Activated T-helper 2 cell treated with anti-CD3 and anti-CD28 coated beads, Interferon-gamma antibody, Interleukin-2, Interleukin-4, amounts not matched to agents 10 μg/mL and 5 μg/mL and 100 μg/mL, durations not matched to agents 14 hours and 24 hours and 36 hours (primary cell): Measurements from ENCODE around the gene PVALB. TPM values are rescaled to one million over a fixed set of nuclear protein-coding genes. Genes with fewer than 3 reads are reported as not detected.
A peak's percentile ranks its signal among the peaks of the same experiment; 100 is the strongest.

Experiments used
- DNase-seq: peaks from one replicate; pipeline ENCODE4 v3.0.0; 2021; ENCODE audit warnings: low spot score
- H3K27ac Mint-ChIP-seq: one replicate; pipeline ENCODE4 v1.8.0; 2021; ENCODE audit warnings: mixed read lengths
- H3K27me3 Mint-ChIP-seq: one replicate; pipeline ENCODE4 v1.8.0; 2021; ENCODE audit warnings: low read depth, mixed read lengths
- H3K36me3 Mint-ChIP-seq: one replicate; pipeline ENCODE4 v1.8.0; 2021; ENCODE audit warnings: low read depth, mixed read lengths
- H3K4me1 Mint-ChIP-seq: one replicate; pipeline ENCODE4 v1.8.0; 2021; ENCODE audit warnings: low read depth, mixed read lengths
- H3K4me3 Mint-ChIP-seq: one replicate; pipeline ENCODE4 v1.8.0; 2021; ENCODE audit warnings: low read depth, mild to moderate bottlenecking, moderate library complexity, mixed read lengths
- H3K9me3 Mint-ChIP-seq: one replicate; pipeline ENCODE4 v1.8.0; 2021; ENCODE audit warnings: mixed read lengths
- intact Hi-C: fragments of 100-400 bp; cut with micrococcal nuclease; formaldehyde crosslinking; loops from one replicate; pipeline ENCODE4 v1.15.1; 2023
- total RNA-seq: library from RNA; stranded (reverse); gene quantifications from 2 replicates; pipeline ENCODE4 v1.2.3, GENCODE V29; 2022

The PVALB gene
- total RNA-seq, 1 donor from 2014 or later, result not detected

DNA sequence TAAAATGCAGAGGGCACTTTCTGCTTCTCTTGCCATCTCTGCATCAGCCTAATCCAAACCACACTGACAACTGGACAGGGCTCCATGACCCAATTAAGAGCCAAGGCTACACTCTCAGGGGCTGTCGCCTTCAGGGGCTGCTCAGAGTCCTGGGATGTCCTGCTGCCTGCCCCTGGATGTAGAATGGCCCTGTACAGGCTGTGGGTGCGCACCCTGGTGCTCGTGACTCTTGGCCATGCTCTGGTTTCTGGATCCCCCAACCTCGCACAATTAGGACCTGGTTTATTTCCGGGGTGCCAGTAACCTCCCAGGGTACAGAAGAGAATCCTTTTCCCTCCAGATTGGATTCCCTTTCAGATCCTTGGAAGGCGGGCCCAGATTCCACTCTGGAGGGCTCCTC lies 52.2 kb downstream of the PVALB start:
- no peak overlapping the region for H3K4me3 Mint-ChIP-seq
- DNase-seq, result no peak
- H3K27ac Mint-ChIP-seq, result no peak overlapping the region
- no peaks in the 10 kb centered on the region for H3K27me3 Mint-ChIP-seq
- H3K36me3 Mint-ChIP-seq, result peaks cover 2% of the 10 kb centered on the region
- H3K9me3 Mint-ChIP-seq, result no peaks in the 10 kb centered on the region
- intact Hi-C loops, result no loop called here
- no peaks in the 10 kb centered on the region for H3K4me1 Mint-ChIP-seq

- Mint-ChIP-seq H3K4me3 (no peak overlapping the region), H3K9me3 (no peaks in the 10 kb centered on the region), H3K36me3 (peaks cover 2% of the 10 kb centered on the region)
These were observed 52.8 kb downstream of the PVALB start for GRCh38 chr22:36764060-36764459.

DNA sequence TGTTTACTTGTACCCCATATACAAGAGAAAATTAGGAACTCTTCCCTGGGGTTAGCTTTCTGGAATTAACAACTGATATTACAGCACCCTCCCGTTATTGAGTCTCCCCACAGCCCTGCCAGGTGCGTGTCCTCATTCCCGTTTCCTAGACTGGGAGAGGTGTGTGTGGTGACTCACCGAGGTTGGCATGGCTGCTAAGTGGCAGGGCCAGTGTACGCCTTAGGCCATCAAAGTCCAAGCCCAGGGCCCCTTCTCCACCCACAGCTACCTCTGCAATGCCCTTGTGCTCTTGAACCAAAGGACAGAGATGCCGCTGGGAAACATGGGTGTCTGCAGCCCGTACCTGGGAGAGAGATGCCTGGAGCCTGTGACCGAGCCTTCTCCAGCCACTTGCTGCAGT lies 53.3 kb downstream of the PVALB start:
- Mint-ChIP-seq H3K4me1 (no peaks in the 10 kb centered on the region), H3K27ac (no peak overlapping the region), H3K9me3 (no peaks in the 10 kb centered on the region), H3K4me3 (no peak overlapping the region), H3K36me3 (peaks cover 2% of the 10 kb centered on the region), H3K27me3 (no peaks in the 10 kb centered on the region)
- DNase-seq, result no peak
- intact Hi-C loops, result no loop called here

More at GRCh38 chr22:36764060-36764459, 52.8 kb downstream of the PVALB start:
- Mint-ChIP-seq H3K4me1 (no peaks in the 10 kb centered on the region), H3K27ac (no peak overlapping the region), H3K27me3 (no peaks in the 10 kb centered on the region)
- intact Hi-C loops, result no loop called here
- DNase-seq, result no peak

DNA sequence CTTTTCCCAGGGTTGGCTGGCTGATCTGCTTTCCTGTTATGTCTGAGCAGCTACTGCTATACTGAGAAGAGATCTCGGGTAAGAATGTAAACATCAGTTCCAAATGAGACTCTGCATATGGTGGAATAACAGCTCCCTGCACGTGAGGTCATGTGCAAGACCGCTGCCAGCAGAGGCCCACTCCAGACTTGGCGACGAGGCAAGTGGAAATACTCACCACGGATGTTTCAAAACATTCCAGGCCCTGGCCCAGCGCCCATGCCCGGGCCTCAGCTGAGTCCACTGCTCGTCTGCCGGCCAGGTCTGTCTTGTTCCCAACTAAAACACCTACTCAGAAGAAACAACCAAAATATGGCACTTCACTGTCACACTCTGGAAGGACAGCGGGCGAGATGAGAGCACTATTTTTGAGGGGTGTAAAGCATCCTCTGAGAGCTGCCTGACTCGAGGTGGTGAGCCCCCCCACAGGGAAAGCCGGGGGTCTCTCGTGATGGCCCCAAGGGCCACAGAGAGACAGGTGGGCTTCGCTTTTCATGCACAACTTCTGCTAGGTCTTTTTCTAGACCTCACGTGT lies 54.1 kb downstream of the PVALB start:
- H3K9me3 Mint-ChIP-seq, result no peaks in the 10 kb centered on the region
- no peaks in the 10 kb centered on the region for H3K4me1 Mint-ChIP-seq
- no peak for DNase-seq
- H3K27ac Mint-ChIP-seq, result no peak overlapping the region
- H3K27me3 Mint-ChIP-seq, result no peaks in the 10 kb centered on the region
- intact Hi-C loops, result no loop called here
- peaks cover 2% of the 10 kb centered on the region for H3K36me3 Mint-ChIP-seq
- no peak overlapping the region for H3K4me3 Mint-ChIP-seq

- Mint-ChIP-seq H3K4me3 (no peak overlapping the region), H3K27me3 (no peaks in the 10 kb centered on the region)
These were observed 55.1 kb downstream of the PVALB start for GRCh38 chr22:36761553-36762240.

DNA sequence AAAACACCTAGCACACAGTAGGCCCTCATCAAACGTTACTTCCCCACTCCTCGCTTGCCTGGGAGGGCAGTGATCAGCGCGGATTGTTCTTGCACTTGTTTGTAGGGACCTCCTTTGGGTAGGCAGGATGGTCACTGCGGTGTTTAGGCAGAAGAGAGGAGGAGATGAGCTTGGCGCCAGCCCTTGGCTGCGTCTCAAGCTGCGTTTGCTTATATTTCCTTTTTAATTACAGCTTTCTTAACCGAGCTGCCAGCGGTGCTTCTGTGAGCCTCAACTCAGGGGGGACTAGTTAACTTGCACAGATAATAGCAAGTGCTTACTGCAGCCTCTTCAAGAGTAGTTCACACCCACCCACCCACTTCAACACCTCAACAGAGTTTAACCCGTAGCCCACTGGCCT lies 56.0 kb downstream of the PVALB start:
- H3K4me3 Mint-ChIP-seq, result no peak overlapping the region
- no peak overlapping the region for H3K27ac Mint-ChIP-seq
- no peaks in the 10 kb centered on the region for H3K4me1 Mint-ChIP-seq

More at GRCh38 chr22:36761553-36762240, 55.1 kb downstream of the PVALB start:
- Mint-ChIP-seq H3K27ac (no peak overlapping the region), H3K4me1 (no peaks in the 10 kb centered on the region), H3K9me3 (no peaks in the 10 kb centered on the region), H3K36me3 (no peaks in the 10 kb centered on the region)
- no peak for DNase-seq
- intact Hi-C loops, result no loop called here

GRCh38 chr22:36759481-36760159 lies 57.2 kb downstream of the PVALB start:
- Mint-ChIP-seq H3K27ac (no peak overlapping the region), H3K9me3 (no peaks in the 10 kb centered on the region), H3K36me3 (no peaks in the 10 kb centered on the region), H3K27me3 (peaks cover 2% of the 10 kb centered on the region), H3K4me1 (no peaks in the 10 kb centered on the region), H3K4me3 (no peak overlapping the region)
- DNase-seq, result no peak
- intact Hi-C loops, result no loop called here

More for the DNA sequence above, 56.0 kb downstream of the PVALB start:
- intact Hi-C loops, result no loop called here
- no peaks in the 10 kb centered on the region for H3K36me3 Mint-ChIP-seq
- H3K27me3 Mint-ChIP-seq, result no peaks in the 10 kb centered on the region
- no peak for DNase-seq
- H3K9me3 Mint-ChIP-seq, result no peaks in the 10 kb centered on the region

DNA sequence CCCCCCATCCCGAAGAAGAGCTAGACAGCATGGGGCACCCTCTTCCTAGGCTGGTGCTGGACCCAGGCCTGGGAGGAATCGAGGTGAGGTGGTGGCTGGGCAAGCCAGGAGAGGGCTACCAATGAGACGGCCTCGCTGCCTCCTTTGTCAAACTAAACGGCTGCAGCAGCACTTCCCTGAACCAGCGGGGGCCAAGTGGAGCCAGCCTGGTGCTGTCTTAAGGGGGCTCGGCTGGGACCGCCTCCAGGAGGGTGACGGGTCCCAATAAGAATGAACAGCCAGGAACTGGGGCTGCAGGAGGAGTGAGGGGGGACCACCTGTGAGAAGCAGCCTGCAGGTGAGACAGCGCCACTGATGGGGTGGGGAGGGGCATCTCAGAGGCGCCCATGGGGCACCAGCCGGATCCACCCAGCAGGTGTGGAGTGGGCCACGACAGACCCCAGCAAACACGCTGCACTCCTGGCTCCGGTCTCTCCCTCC lies 58.0 kb downstream of the PVALB start:
- no peaks in the 10 kb centered on the region for H3K4me1 Mint-ChIP-seq
- H3K9me3 Mint-ChIP-seq, result no peaks in the 10 kb centered on the region
- no peak overlapping the region for H3K27ac Mint-ChIP-seq
- no peak for DNase-seq
- H3K36me3 Mint-ChIP-seq, result no peaks in the 10 kb centered on the region
- intact Hi-C loops, result no loop called here
- peaks cover 2% of the 10 kb centered on the region for H3K27me3 Mint-ChIP-seq
- H3K4me3 Mint-ChIP-seq, result no peak overlapping the region

DNA sequence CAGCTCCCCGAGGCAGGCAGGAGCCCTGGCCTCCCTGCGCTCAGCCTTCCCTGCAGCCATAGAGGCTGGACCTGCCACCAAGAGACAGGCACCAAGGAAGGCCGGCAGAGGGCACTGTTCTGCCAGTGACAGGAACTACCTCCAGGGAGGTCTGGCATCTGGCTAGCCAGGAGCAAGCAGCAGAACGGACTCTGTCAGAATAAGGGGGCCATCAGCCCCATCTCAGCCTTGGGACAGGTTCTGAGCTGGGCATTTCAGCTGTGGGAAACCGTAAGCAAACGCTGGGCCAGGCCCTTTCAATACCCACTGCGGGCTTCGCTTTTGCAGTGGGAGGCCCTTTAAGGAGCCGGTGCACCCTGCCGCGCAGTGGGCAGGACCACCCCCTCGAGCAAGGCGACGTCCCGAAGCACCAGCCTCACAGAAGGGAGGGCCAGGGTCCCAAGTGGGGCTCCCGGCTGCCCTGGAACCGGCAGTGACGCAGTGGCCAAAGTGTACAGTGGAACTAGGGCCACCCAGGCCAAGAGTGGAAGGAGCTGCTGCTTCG lies 59.1 kb downstream of the PVALB start:
- H3K27me3 Mint-ChIP-seq, result peaks cover 2% of the 10 kb centered on the region
- no peak overlapping the region for H3K4me3 Mint-ChIP-seq
- H3K27ac Mint-ChIP-seq, result no peak overlapping the region
- no peaks in the 10 kb centered on the region for H3K9me3 Mint-ChIP-seq
- no peaks in the 10 kb centered on the region for H3K36me3 Mint-ChIP-seq
- intact Hi-C loops, result no loop called here
- no peaks in the 10 kb centered on the region for H3K4me1 Mint-ChIP-seq
- DNase-seq, result peak; percentile 62

DNA sequence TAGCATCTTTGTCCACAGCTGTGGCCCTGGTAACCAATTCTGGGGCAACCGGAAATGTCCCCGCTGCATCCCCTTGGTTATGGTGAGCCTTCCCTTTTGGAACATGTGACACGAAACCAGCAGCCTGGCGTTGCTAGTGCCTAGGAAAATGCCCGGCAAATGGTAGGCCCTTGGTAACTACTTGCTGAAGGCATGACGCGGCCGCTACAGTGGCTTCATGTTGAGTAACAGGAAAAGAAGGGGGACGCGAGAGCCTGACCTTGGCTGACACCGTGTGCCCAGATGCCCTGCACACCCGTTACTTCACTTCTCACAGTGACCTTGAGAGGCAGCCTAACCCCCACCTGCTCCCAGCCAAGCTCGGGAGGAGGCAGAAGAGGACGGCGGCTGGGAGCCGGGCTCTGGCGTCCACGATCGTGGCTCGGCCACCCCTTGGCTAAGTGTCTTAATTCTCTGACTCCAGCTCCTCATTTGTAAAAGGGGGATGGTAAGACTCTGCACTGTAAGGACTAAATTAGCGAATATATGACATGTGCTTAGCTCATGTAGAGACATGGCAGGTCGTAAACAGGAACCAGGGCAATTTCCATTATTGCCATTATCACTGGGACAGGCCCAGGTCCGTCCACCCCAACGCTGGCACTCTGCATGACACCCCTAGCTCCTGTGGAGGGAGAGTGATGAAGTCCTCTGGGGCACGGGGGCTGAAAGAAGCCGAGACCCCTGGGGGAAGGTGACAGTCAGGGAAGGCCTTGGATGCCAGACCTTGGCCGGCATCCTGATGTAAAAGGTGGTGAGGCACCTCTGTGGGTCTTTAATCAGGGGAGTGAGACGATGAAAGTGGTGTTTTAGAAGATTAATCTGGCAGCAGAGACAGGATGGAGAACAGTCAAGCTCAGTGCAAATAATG lies 59.8 kb downstream of the PVALB start:
- DNase-seq, result no peak
- H3K4me1 Mint-ChIP-seq, result no peaks in the 10 kb centered on the region
- peaks cover 2% of the 10 kb centered on the region for H3K27me3 Mint-ChIP-seq
- no peaks in the 10 kb centered on the region for H3K36me3 Mint-ChIP-seq
- H3K27ac Mint-ChIP-seq, result no peak overlapping the region
- intact Hi-C loops, result no loop called here
- H3K4me3 Mint-ChIP-seq, result no peak overlapping the region
- no peaks in the 10 kb centered on the region for H3K9me3 Mint-ChIP-seq

GRCh38 chr22:36756031-36756430 lies 60.8 kb downstream of the PVALB start:
- no peak for DNase-seq
- peaks cover 2% of the 10 kb centered on the region for H3K27me3 Mint-ChIP-seq
- intact Hi-C loops, result no loop called here
- no peak overlapping the region for H3K27ac Mint-ChIP-seq
- H3K4me3 Mint-ChIP-seq, result no peak overlapping the region
- H3K9me3 Mint-ChIP-seq, result no peaks in the 10 kb centered on the region
- H3K4me1 Mint-ChIP-seq, result no peaks in the 10 kb centered on the region
- H3K36me3 Mint-ChIP-seq, result no peaks in the 10 kb centered on the region

DNA sequence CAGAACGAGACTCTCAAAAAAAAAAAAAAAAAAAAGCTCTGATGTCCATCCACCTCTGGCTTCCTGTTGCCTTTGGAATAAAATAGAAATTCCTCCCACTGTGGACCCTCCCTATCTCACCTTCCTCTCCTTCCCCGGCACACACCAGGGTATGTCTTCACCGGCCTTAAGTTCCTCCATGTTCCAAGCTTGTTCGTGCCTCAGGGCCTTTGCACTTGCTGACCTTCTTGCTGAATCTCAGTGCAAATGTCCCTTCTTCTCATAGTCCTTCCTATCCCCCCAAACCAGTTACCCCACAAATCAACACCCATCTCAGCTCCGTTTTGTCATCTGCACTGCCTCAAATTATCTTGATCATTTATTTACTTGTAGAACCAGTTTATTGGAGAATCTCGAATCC lies 61.5 kb downstream of the PVALB start:
- H3K27me3 Mint-ChIP-seq, result peaks cover 2% of the 10 kb centered on the region
- no peaks in the 10 kb centered on the region for H3K9me3 Mint-ChIP-seq
- no peaks in the 10 kb centered on the region for H3K4me1 Mint-ChIP-seq
- no peaks in the 10 kb centered on the region for H3K36me3 Mint-ChIP-seq
- H3K27ac Mint-ChIP-seq, result no peak overlapping the region
- H3K4me3 Mint-ChIP-seq, result no peak overlapping the region
- no peak for DNase-seq
- intact Hi-C loops, result no loop called here
